CD4-positive, CD25-positive, alpha-beta regulatory T cell (primary cell): ENCODE measurements around the gene FZR1. TPM values are rescaled to one million over a fixed set of nuclear protein-coding genes. Genes with fewer than 3 reads are reported as not detected.

Experiments
- ATAC-seq, 2 donors: fragments of 150-1000 bp; cut with Tn5 transposase; one replicate each; pipeline ENCODE4 v1.10.0; 2021; ENCODE audit warnings: low read depth in 2 of 2, moderate number of reproducible peaks in 2 of 2, moderate library complexity in 1 of 2
- DNase-seq, 3 donors: peaks; one replicate each; pipeline versions ENCODE4 v3.0.0 to v3.0.0-alpha.2; 2012 to 2022; ENCODE audit warnings: mixed read lengths in 1 of 3
- H3K27ac ChIP-seq: one replicate; pipeline ENCODE4 v1.7.0; 2013; ENCODE audit warnings: mild to moderate bottlenecking, low read length; ENCODE audit not compliant: insufficient read depth, poor library complexity, severe bottlenecking
- H3K27me3 ChIP-seq: one replicate; pipeline ENCODE4 v1.7.0; 2013; ENCODE audit warnings: low read length; ENCODE audit not compliant: control insufficient read depth, insufficient read depth
- H3K36me3 ChIP-seq: one replicate; pipeline ENCODE4 v1.7.0; 2013; ENCODE audit warnings: mild to moderate bottlenecking, low read length, moderate library complexity; ENCODE audit not compliant: control insufficient read depth, insufficient read depth
- H3K4me1 ChIP-seq: 2 replicates; pipeline ENCODE4 v1.7.0; 2013; ENCODE audit warnings: mild to moderate bottlenecking, low read length; ENCODE audit not compliant: insufficient read depth, control insufficient read depth, poor library complexity, severe bottlenecking
- H3K4me3 ChIP-seq: one replicate; pipeline ENCODE4 v1.7.0; 2013; ENCODE audit warnings: low read depth, mild to moderate bottlenecking, low read length, moderate library complexity
- H3K9me3 ChIP-seq, 2 experiments: 1 replicate in 1 of 2; 2 replicates in 1 of 2; pipeline ENCODE4 v1.7.0; 2013; ENCODE audit warnings: low read length in 2 of 2, mild to moderate bottlenecking in 1 of 2, moderate library complexity in 1 of 2; ENCODE audit not compliant: control insufficient read depth in 2 of 2
- H3K27ac Mint-ChIP-seq, 3 donors: one replicate each; pipeline ENCODE4 v1.8.0; 2020 to 2022; ENCODE audit warnings: mild to moderate bottlenecking in 3 of 3, mixed read lengths in 3 of 3, moderate library complexity in 2 of 3
- H3K27me3 Mint-ChIP-seq: one replicate; pipeline ENCODE4 v1.8.0; 2022; ENCODE audit warnings: mild to moderate bottlenecking, mixed read lengths
- H3K36me3 Mint-ChIP-seq: one replicate; pipeline ENCODE4 v1.8.0; 2020; ENCODE audit warnings: mixed read lengths
- H3K4me1 Mint-ChIP-seq, 4 donors: one replicate each; pipeline ENCODE4 v1.8.0; 2020 to 2022; ENCODE audit warnings: mixed read lengths in 4 of 4, mild to moderate bottlenecking in 1 of 4
- H3K4me3 Mint-ChIP-seq, 4 donors: one replicate each; pipeline ENCODE4 v1.8.0; 2020 to 2022; ENCODE audit warnings: mild to moderate bottlenecking in 4 of 4, mixed read lengths in 4 of 4, moderate library complexity in 3 of 4
- H3K9me3 Mint-ChIP-seq, 7 donors: one replicate each; pipeline ENCODE4 v1.8.0; 2020 to 2022; ENCODE audit warnings: mixed read lengths in 7 of 7, mild to moderate bottlenecking in 3 of 7, moderate library complexity in 2 of 7
- polyA plus RNA-seq, 4 donors: library from polyadenylated mRNA; unstranded; fragments of 300-500 nt; fragmentation: Illumina TruSeq; gene quantifications; one replicate each; pipeline ENCODE4 v1.2.3, GENCODE V29; 2021
- total RNA-seq: library from RNA; stranded (reverse); gene quantifications from one replicate; pipeline ENCODE4 v1.2.3, GENCODE V29; 2022

Gene FZR1
- total and polyA plus RNA-seq, 5 donors from 2014 or later = 9.1 to 107 (median 10.7) TPM

- no peaks in the 10 kb centered on the region for H3K9me3 Mint-ChIP-seq
- H3K4me3 ChIP-seq = no peak overlapping the region
- H3K27me3 Mint-ChIP-seq = no peaks in the 10 kb centered on the region
- H3K36me3 Mint-ChIP-seq = peaks cover 18% of the 10 kb centered on the region
- peaks cover 9% of the 10 kb centered on the region for H3K4me1 ChIP-seq
- ATAC-seq (peak in 1 of 2 donors; percentile 30), DNase-seq (peak in 1 of 3 donors; percentile 63)
- peaks cover 0 to 21% (median 10%) of the 10 kb centered on the region in 4 donors for H3K4me1 Mint-ChIP-seq
- H3K36me3 ChIP-seq = peaks cover 13% of the 10 kb centered on the region
- no peaks in the 10 kb centered on the region for H3K9me3 ChIP-seq
- H3K27me3 ChIP-seq = no peaks in the 10 kb centered on the region
- H3K4me3 Mint-ChIP-seq = peak overlapping the region in 2 of 4 donors; percentile 29 to 81
- no peak overlapping the region for H3K27ac ChIP-seq
- H3K27ac Mint-ChIP-seq = peak overlapping the region in 1 of 3 donors; percentile 71
Measured at GRCh38 chr19:3494559-3494958, 11.6 kb upstream of the FZR1 start.

- no peak for DNase-seq
- peak overlapping the region in 1 of 4 donors; percentile 88 for H3K4me3 Mint-ChIP-seq
- Histone ChIP-seq H3K27me3 (no peaks in the 10 kb centered on the region), H3K4me1 (peaks cover 22% of the 10 kb centered on the region), H3K27ac (no peak overlapping the region), H3K4me3 (no peak overlapping the region), H3K9me3 (no peaks in the 10 kb centered on the region), H3K36me3 (peaks cover 13% of the 10 kb centered on the region)
- peaks cover 7 to 33% (median 19%) of the 10 kb centered on the region in 4 donors for H3K4me1 Mint-ChIP-seq
- peak overlapping the region in 1 of 3 donors; percentile 9 for H3K27ac Mint-ChIP-seq
- no peaks in the 10 kb centered on the region for H3K9me3 Mint-ChIP-seq
- H3K36me3 Mint-ChIP-seq = peaks cover 18% of the 10 kb centered on the region
- H3K27me3 Mint-ChIP-seq = peaks cover 4% of the 10 kb centered on the region
- ATAC-seq = no peak
Measured at GRCh38 chr19:3496392-3497273, 9.5 kb upstream of the FZR1 start.

- ATAC-seq (no peak), DNase-seq (no peak)
- Histone ChIP-seq H3K27ac (no peak overlapping the region), H3K36me3 (peaks cover 11% of the 10 kb centered on the region), H3K4me1 (peaks cover 22% of the 10 kb centered on the region), H3K27me3 (no peaks in the 10 kb centered on the region), H3K9me3 (no peaks in the 10 kb centered on the region), H3K4me3 (no peak overlapping the region)
- Mint-ChIP-seq H3K27ac (no peak overlapping the region), H3K27me3 (peaks cover 4% of the 10 kb centered on the region), H3K36me3 (peaks cover 14% of the 10 kb centered on the region), H3K4me3 (peak overlapping the region in 2 of 4 donors; percentile 29 to 88), H3K9me3 (no peaks in the 10 kb centered on the region), H3K4me1 (peaks cover 7 to 33% (median 19%) of the 10 kb centered on the region in 4 donors)
Measured at GRCh38 chr19:3497757-3498520, 8.2 kb upstream of the FZR1 start.

GRCh38 chr19:3499738-3500428, 6.2 kb upstream of the FZR1 start:
- Histone ChIP-seq H3K9me3 (no peaks in the 10 kb centered on the region), H3K27ac (peak overlapping the region; percentile 85), H3K27me3 (no peaks in the 10 kb centered on the region), H3K4me3 (peak overlapping the region; percentile 86), H3K4me1 (peaks cover 14% of the 10 kb centered on the region), H3K36me3 (peaks cover 11% of the 10 kb centered on the region)
- ATAC-seq (no peak), DNase-seq (peak in 1 of 3 donors; percentile 7)
- H3K27ac Mint-ChIP-seq = peak overlapping the region in 2 of 3 donors; percentile 98
- H3K4me3 Mint-ChIP-seq = peak overlapping the region; percentile 88 to 96 (median 94)
- peaks cover 4% of the 10 kb centered on the region for H3K27me3 Mint-ChIP-seq
- no peaks in the 10 kb centered on the region for H3K9me3 Mint-ChIP-seq
- H3K36me3 Mint-ChIP-seq = peaks cover 14% of the 10 kb centered on the region
- peaks cover 7 to 35% (median 21%) of the 10 kb centered on the region in 4 donors for H3K4me1 Mint-ChIP-seq

- Mint-ChIP-seq H3K9me3 (no peaks in the 10 kb centered on the region), H3K27ac (peak within 1 kb of the TSS; percentile 97 to 98 (median 98))
- peak; percentile 87 to 99 (median 96) for DNase-seq
Measured at GRCh38 chr19:3500429-3501101, 5.5 kb upstream of the FZR1 start, which contains the start of gene DOHH. Gene DOHH (minus strand): TSS chr19:3500674. CDS start chr19:3496814, 3,860 bp downstream.

GRCh38 chr19:3501780-3502179, 4.3 kb upstream of the FZR1 start:
- peaks cover 12 to 47% (median 25%) of the 10 kb centered on the region in 4 donors for H3K4me1 Mint-ChIP-seq
- DNase-seq (no peak), ATAC-seq (no peak)
- peaks cover 4% of the 10 kb centered on the region for H3K27me3 Mint-ChIP-seq
- H3K9me3 Mint-ChIP-seq = no peaks in the 10 kb centered on the region
- H3K4me3 Mint-ChIP-seq = peak overlapping the region in 1 of 4 donors; percentile 70
- no peaks in the 10 kb centered on the region for H3K27me3 ChIP-seq
- H3K27ac ChIP-seq = no peak overlapping the region
- H3K36me3 Mint-ChIP-seq = peaks cover 9% of the 10 kb centered on the region
- H3K4me3 ChIP-seq = no peak overlapping the region
- H3K4me1 ChIP-seq = peaks cover 19% of the 10 kb centered on the region
- no peak overlapping the region for H3K27ac Mint-ChIP-seq
- no peaks in the 10 kb centered on the region for H3K9me3 ChIP-seq
- H3K36me3 ChIP-seq = peaks cover 4% of the 10 kb centered on the region

More at GRCh38 chr19:3500429-3501101, 5.5 kb upstream of the FZR1 start, which contains the start of gene DOHH:
- H3K27ac ChIP-seq = peak within 1 kb of the TSS; percentile 85
- peaks cover 8% of the 10 kb centered on the region for H3K36me3 ChIP-seq
- H3K4me3 ChIP-seq = peak within 1 kb of the TSS; percentile 86
- no peaks in the 10 kb centered on the region for H3K9me3 ChIP-seq
- ATAC-seq = peak; percentile 88 to 91
- H3K27me3 ChIP-seq = no peaks in the 10 kb centered on the region
- peaks cover 10% of the 10 kb centered on the region for H3K36me3 Mint-ChIP-seq
- peaks cover 4% of the 10 kb centered on the region for H3K27me3 Mint-ChIP-seq
- H3K4me1 ChIP-seq = peaks cover 16% of the 10 kb centered on the region
- peaks cover 7 to 42% (median 22%) of the 10 kb centered on the region in 4 donors for H3K4me1 Mint-ChIP-seq
- peak within 1 kb of the TSS; percentile 88 to 96 (median 94) for H3K4me3 Mint-ChIP-seq
